Lung (tissue), 12 donors: ENCODE measurements around the gene MDN1. TPM values are rescaled to one million over a fixed set of nuclear protein-coding genes. Genes with fewer than 3 reads are reported as not detected.

Experiments
- ATAC-seq: fragments of 200-7000 bp; cut with Tn5 transposase; one replicate; pipeline ENCODE4 v1.9.1; 2020; ENCODE audit warnings: moderate number of reproducible peaks; ENCODE audit not compliant: insufficient read depth, low FRiP score
- DNase-seq, 3 donors: peaks; one replicate each; pipeline ENCODE4 v3.0.0-alpha.2; 2013 to 2017
- H3K27ac ChIP-seq, 2 donors: one replicate each; pipeline ENCODE4 v1.5.1; 2013; ENCODE audit warnings: mild to moderate bottlenecking in 2 of 2, moderate library complexity in 2 of 2, control low read depth in 1 of 2, inconsistent platforms in 1 of 2, low read depth in 1 of 2, low read length in 1 of 2
- H3K27me3 ChIP-seq, 3 donors: one replicate each; pipeline ENCODE4 v1.5.1; 2013; ENCODE audit warnings: low read length in 2 of 3; ENCODE audit not compliant: control insufficient read depth in 3 of 3, insufficient read depth in 3 of 3
- H3K36me3 ChIP-seq, 4 donors: one replicate each; pipeline ENCODE4 v1.5.1; 2013; ENCODE audit warnings: low read length in 4 of 4, mild to moderate bottlenecking in 1 of 4, moderate library complexity in 1 of 4; ENCODE audit not compliant: control insufficient read depth in 4 of 4, insufficient read depth in 4 of 4
- H3K4me1 ChIP-seq, 5 donors: one replicate each; pipeline ENCODE4 v1.5.1; 2013; ENCODE audit warnings: low read length in 5 of 5, mild to moderate bottlenecking in 2 of 5, moderate library complexity in 1 of 5; ENCODE audit not compliant: control insufficient read depth in 5 of 5, insufficient read depth in 5 of 5
- H3K4me3 ChIP-seq: one replicate; pipeline ENCODE4 v1.5.1; 2013; ENCODE audit warnings: mild to moderate bottlenecking, control low read depth, moderate library complexity
- H3K9ac ChIP-seq, 2 donors: one replicate each; pipeline ENCODE4 v1.5.1; 2013; ENCODE audit warnings: low read length in 2 of 2, control low read depth in 1 of 2; ENCODE audit not compliant: insufficient read depth in 1 of 2
- H3K9me3 ChIP-seq, 4 donors: one replicate each; pipeline ENCODE4 v1.5.1; 2013; ENCODE audit warnings: low read length in 3 of 4, mild to moderate bottlenecking in 1 of 4, moderate library complexity in 1 of 4; ENCODE audit not compliant: control insufficient read depth in 4 of 4, insufficient read depth in 3 of 4
- CTCF ChIP-seq: IDR thresholded peaks from 2 replicates; pipeline ENCODE4 v1.5.1; 2012; ENCODE audit warnings: mild to moderate bottlenecking; ENCODE audit errors: control extremely low read depth, extremely low read depth
- WGBS, 2 donors: extraction: QIAGEN DNeasy Blood & Tissue Kit; methylation state at CpG; one replicate each; pipeline ENCODE4 v1.1.7; 2013; 5-methylcytosine and 5-hydroxymethylcytosine counted together
- polyA plus RNA-seq, 2 donors: library from polyadenylated mRNA; stranded (reverse); fragments of 200-250 nt; gene quantifications; one replicate each; pipeline ENCODE4 v1.2.1, GENCODE V29; 2013
- total RNA-seq, 2 donors: library from RNA; depleted of rRNA in 1 of 2; stranded (reverse); fragments of >200 nt in 1 of 2; gene quantifications; one replicate each; pipeline ENCODE4 v1.2.1, GENCODE V29; 2014 to 2021
- donor health status: control.
- donor health status: control.
- donor health status: Bipolar disorder and iron deficiency.
- donor health status: healthy.
- donor health status: DM: yes; HTN: yes; CAD: no.

Gene MDN1
- total and polyA plus RNA-seq, 4 donors: 7.6 to 33.8 (median 31.7) TPM

- H3K4me1 ChIP-seq: peaks cover 0 to 4% (median 0%) of the 10 kb centered on the region in 5 donors
Measured at GRCh38 chr6:89602166-89602565, 217.4 kb downstream of the MDN1 start.

GRCh38 chr6:89599727-89600126 is 219.9 kb downstream of the MDN1 start:
- H3K4me1 ChIP-seq: peaks cover 0 to 4% (median 0%) of the 10 kb centered on the region in 5 donors
- no peaks in the 10 kb centered on the region for H3K9me3 ChIP-seq
- no peak overlapping the region for H3K4me3 ChIP-seq
- no peak for DNase-seq
- H3K27ac ChIP-seq: no peak overlapping the region
- H3K27me3 ChIP-seq: no peaks in the 10 kb centered on the region
- TF ChIP-seq CTCF: no peak
- peaks cover 0 to 2% (median 0%) of the 10 kb centered on the region in 4 donors for H3K36me3 ChIP-seq
- no peak for ATAC-seq
- 82 to 87% methylated on average over 7 of the region's 7 CpGs for WGBS, 2 donors
- peak overlapping the region in 1 of 2 donors; percentile 34 for H3K9ac ChIP-seq

More at GRCh38 chr6:89602166-89602565, 217.4 kb downstream of the MDN1 start:
- Histone ChIP-seq H3K4me3 (no peak overlapping the region), H3K9me3 (no peaks in the 10 kb centered on the region), H3K27ac (no peak overlapping the region), H3K27me3 (no peaks in the 10 kb centered on the region), H3K36me3 (peaks cover 0 to 5% (median 0%) of the 10 kb centered on the region in 4 donors), H3K9ac (no peak overlapping the region)
- 95% methylated on average over 6 of the region's 6 CpGs for WGBS, 2 donors
- DNase-seq: no peak
- no peak for ATAC-seq
- TF ChIP-seq CTCF: no peak

- TF ChIP-seq CTCF: no peak
- Histone ChIP-seq H3K36me3 (no peaks in the 10 kb centered on the region), H3K27me3 (no peaks in the 10 kb centered on the region), H3K27ac (no peak overlapping the region), H3K9me3 (no peaks in the 10 kb centered on the region), H3K9ac (no peak overlapping the region), H3K4me3 (no peak overlapping the region), H3K4me1 (peaks cover 0 to 4% (median 0%) of the 10 kb centered on the region in 5 donors)
- peak; percentile 76 for ATAC-seq
- 17 to 25% methylated on average over 3 of the region's 3 CpGs for WGBS, 2 donors
- DNase-seq: peak; percentile 42 to 75 (median 54)
Measured at GRCh38 chr6:89597988-89598387, 221.6 kb downstream of the MDN1 start.

- no peak for DNase-seq
- 48 to 83% methylated on average over 2 of the region's 2 CpGs for WGBS, 2 donors
- ATAC-seq: no peak
- H3K4me3 ChIP-seq: no peak overlapping the region
- no peak overlapping the region for H3K27ac ChIP-seq
- peaks cover 0 to 4% (median 0%) of the 10 kb centered on the region in 5 donors for H3K4me1 ChIP-seq
- no peaks in the 10 kb centered on the region for H3K36me3 ChIP-seq
- no peak overlapping the region for H3K9ac ChIP-seq
- H3K9me3 ChIP-seq: no peaks in the 10 kb centered on the region
- H3K27me3 ChIP-seq: no peaks in the 10 kb centered on the region
- TF ChIP-seq CTCF: no peak
Measured at GRCh38 chr6:89597372-89597771, 222.2 kb downstream of the MDN1 start.
